ENCODE results near the gene PPIA. TPM values are rescaled to one million over a fixed set of nuclear protein-coding genes. Genes with fewer than 3 reads are reported as not detected.
"Not testable (repeated sequence)": the region's sequence is repeated elsewhere in the genome, so short reads cannot be mapped to it uniquely, and the experiment has no call there.

PPIA gene
- total RNA-seq, 2 donors from 2014 or later: 1,240 to 1,316 TPM

GRCh38 chr7:44799939-44800338 is 3.5 kb downstream of the PPIA start:
- no peak for ATAC-seq (replicated peaks in 1 of 2)

GRCh38 chr7:44801890-44802289 is 5.4 kb downstream of the PPIA start:
- no peak overlapping the region for H3K4me3 Mint-ChIP-seq
- peaks cover 40% of the 10 kb centered on the region for H3K4me1 Mint-ChIP-seq (ENCODE audit: low read depth)
- ATAC-seq (replicated peaks in 1 of 2): no peak
- H3K9me3 Mint-ChIP-seq: no peaks in the 10 kb centered on the region
- DNase-seq: no peak
- H3K36me3 Mint-ChIP-seq (ENCODE audit: insufficient read depth in 2 of 2): peaks cover 27 to 48% of the 10 kb centered on the region in 2 donors
- no peaks in the 10 kb centered on the region for H3K27me3 Mint-ChIP-seq (ENCODE audit: low read depth)
- H3K27ac Mint-ChIP-seq: peak overlapping the region; percentile 95

More at GRCh38 chr7:44799939-44800338, 3.5 kb downstream of the PPIA start:
- DNase-seq: no peak
- Mint-ChIP-seq H3K9me3 (no peaks in the 10 kb centered on the region), H3K4me3 (peak overlapping the region; percentile 8 to 60), H3K27ac (peak overlapping the region; percentile 93), H3K4me1 (ENCODE audit: low read depth) (peaks cover 40% of the 10 kb centered on the region), H3K36me3 (ENCODE audit: insufficient read depth in 2 of 2) (peaks cover 29 to 48% of the 10 kb centered on the region in 2 donors), H3K27me3 (ENCODE audit: low read depth) (no peaks in the 10 kb centered on the region)

GRCh38 chr7:44802418-44803025 is 6.0 kb downstream of the PPIA start:
- no peaks in the 10 kb centered on the region for H3K27me3 Mint-ChIP-seq (ENCODE audit: low read depth)
- DNase-seq: no peak
- H3K36me3 Mint-ChIP-seq (ENCODE audit: insufficient read depth in 2 of 2): peaks cover 24 to 45% of the 10 kb centered on the region in 2 donors
- no peak overlapping the region for H3K27ac Mint-ChIP-seq
- ATAC-seq (replicated peaks in 1 of 2): no peak
- no peak overlapping the region for H3K4me3 Mint-ChIP-seq
- H3K4me1 Mint-ChIP-seq (ENCODE audit: low read depth): peaks cover 37% of the 10 kb centered on the region
- no peaks in the 10 kb centered on the region for H3K9me3 Mint-ChIP-seq

GRCh38 chr7:44803828-44804519 is 7.5 kb downstream of the PPIA start:
- not testable (repeated sequence) for H3K27ac Mint-ChIP-seq; H3K9me3 Mint-ChIP-seq; DNase-seq; H3K4me3 Mint-ChIP-seq; H3K27me3 Mint-ChIP-seq (ENCODE audit: low read depth); ATAC-seq (replicated peaks in 1 of 2)
- peaks cover 22% of the 10 kb centered on the region for H3K4me1 Mint-ChIP-seq (ENCODE audit: low read depth)
- H3K36me3 Mint-ChIP-seq (ENCODE audit: insufficient read depth in 2 of 2): peaks cover 15 to 33% of the 10 kb centered on the region in 2 donors

- H3K27ac Mint-ChIP-seq: peak overlapping the region; percentile 58
- H3K27me3 Mint-ChIP-seq (ENCODE audit: low read depth): no peaks in the 10 kb centered on the region
- DNase-seq: no peak
- H3K4me3 Mint-ChIP-seq: no peak overlapping the region
- ATAC-seq (replicated peaks in 1 of 2): peak; percentile 10 to 16
- no peaks in the 10 kb centered on the region for H3K9me3 Mint-ChIP-seq
- peaks cover 8 to 22% of the 10 kb centered on the region in 2 donors for H3K36me3 Mint-ChIP-seq (ENCODE audit: insufficient read depth in 2 of 2)
- H3K4me1 Mint-ChIP-seq (ENCODE audit: low read depth): peaks cover 12% of the 10 kb centered on the region
Observed at GRCh38 chr7:44805950-44806349, 9.5 kb downstream of the PPIA start.

- peaks cover 7% of the 10 kb centered on the region for H3K4me1 Mint-ChIP-seq (ENCODE audit: low read depth)
- H3K27me3 Mint-ChIP-seq (ENCODE audit: low read depth): no peaks in the 10 kb centered on the region
- ATAC-seq (replicated peaks in 1 of 2): peak in 1 of 2 donors; percentile 14
- no peak overlapping the region for H3K4me3 Mint-ChIP-seq
- H3K36me3 Mint-ChIP-seq (ENCODE audit: insufficient read depth in 2 of 2): peaks cover 0 to 2% of the 10 kb centered on the region in 2 donors
- H3K27ac Mint-ChIP-seq: no peak overlapping the region
- DNase-seq: no peak
- H3K9me3 Mint-ChIP-seq: no peaks in the 10 kb centered on the region
Observed at GRCh38 chr7:44808914-44809393, 12.5 kb downstream of the PPIA start.

GRCh38 chr7:44811093-44811492 is 14.6 kb downstream of the PPIA start:
- no peak for ATAC-seq (replicated peaks in 1 of 2)
- DNase-seq: no peak
- no peaks in the 10 kb centered on the region for H3K36me3 Mint-ChIP-seq (ENCODE audit: insufficient read depth in 2 of 2)
- no peaks in the 10 kb centered on the region for H3K27me3 Mint-ChIP-seq (ENCODE audit: low read depth)
- H3K27ac Mint-ChIP-seq: no peak overlapping the region
- peaks cover 7% of the 10 kb centered on the region for H3K4me1 Mint-ChIP-seq (ENCODE audit: low read depth)
- no peaks in the 10 kb centered on the region for H3K9me3 Mint-ChIP-seq
- no peak overlapping the region for H3K4me3 Mint-ChIP-seq

GRCh38 chr7:44811571-44811970 is 15.1 kb downstream of the PPIA start:
- DNase-seq (no peak), ATAC-seq (replicated peaks in 1 of 2) (no peak)
- Mint-ChIP-seq H3K4me1 (ENCODE audit: low read depth) (peaks cover 7% of the 10 kb centered on the region), H3K27ac (no peak overlapping the region), H3K27me3 (ENCODE audit: low read depth) (no peaks in the 10 kb centered on the region), H3K9me3 (no peaks in the 10 kb centered on the region), H3K4me3 (no peak overlapping the region), H3K36me3 (ENCODE audit: insufficient read depth in 2 of 2) (no peaks in the 10 kb centered on the region)

GRCh38 chr7:44814919-44815318 is 18.4 kb downstream of the PPIA start:
- Mint-ChIP-seq H3K27me3 (ENCODE audit: low read depth) (no peaks in the 10 kb centered on the region), H3K36me3 (ENCODE audit: insufficient read depth in 2 of 2) (no peaks in the 10 kb centered on the region), H3K9me3 (no peaks in the 10 kb centered on the region), H3K4me1 (ENCODE audit: low read depth) (peaks cover 7% of the 10 kb centered on the region), H3K4me3 (no peak overlapping the region), H3K27ac (no peak overlapping the region)
- ATAC-seq (replicated peaks in 1 of 2) (peak in 1 of 2 donors; percentile 29), DNase-seq (no peak)

GRCh38 chr7:44819292-44819691 is 22.8 kb downstream of the PPIA start:
- Mint-ChIP-seq H3K4me1 (ENCODE audit: low read depth) (peaks cover 16% of the 10 kb centered on the region), H3K4me3 (no peak overlapping the region), H3K27ac (no peak overlapping the region), H3K27me3 (ENCODE audit: low read depth) (no peaks in the 10 kb centered on the region), H3K9me3 (no peaks in the 10 kb centered on the region), H3K36me3 (ENCODE audit: insufficient read depth in 2 of 2) (no peaks in the 10 kb centered on the region)
- ATAC-seq (replicated peaks in 1 of 2) (no peak), DNase-seq (no peak)

- no peaks in the 10 kb centered on the region for H3K9me3 Mint-ChIP-seq
- no peaks in the 10 kb centered on the region for H3K27me3 Mint-ChIP-seq (ENCODE audit: low read depth)
- H3K27ac Mint-ChIP-seq: peak overlapping the region; percentile 36
- H3K4me1 Mint-ChIP-seq (ENCODE audit: low read depth): peaks cover 33% of the 10 kb centered on the region
- no peak for ATAC-seq (replicated peaks in 1 of 2)
- no peak for DNase-seq
- peaks cover 0 to 4% of the 10 kb centered on the region in 2 donors for H3K36me3 Mint-ChIP-seq (ENCODE audit: insufficient read depth in 2 of 2)
- H3K4me3 Mint-ChIP-seq: no peak overlapping the region
Observed at GRCh38 chr7:44823255-44823781, 26.8 kb downstream of the PPIA start.

- H3K27me3 Mint-ChIP-seq (ENCODE audit: low read depth): no peaks in the 10 kb centered on the region
- H3K9me3 Mint-ChIP-seq: no peaks in the 10 kb centered on the region
- H3K27ac Mint-ChIP-seq: peak overlapping the region; percentile 16
- H3K36me3 Mint-ChIP-seq (ENCODE audit: insufficient read depth in 2 of 2): peaks cover 0 to 10% of the 10 kb centered on the region in 2 donors
- ATAC-seq (replicated peaks in 1 of 2) (peak in 1 of 2 donors; percentile 21), DNase-seq (no peak)
- H3K4me3 Mint-ChIP-seq: no peak overlapping the region
- peaks cover 33% of the 10 kb centered on the region for H3K4me1 Mint-ChIP-seq (ENCODE audit: low read depth)
Observed at GRCh38 chr7:44824894-44825526, 28.5 kb downstream of the PPIA start.

- H3K4me1 Mint-ChIP-seq (ENCODE audit: low read depth): peaks cover 24% of the 10 kb centered on the region
- peak overlapping the region; percentile 20 for H3K27ac Mint-ChIP-seq
Observed at GRCh38 chr7:44827567-44827966, 31.1 kb downstream of the PPIA start.

More at GRCh38 chr7:44827567-44827966, 31.1 kb downstream of the PPIA start:
- H3K27me3 Mint-ChIP-seq (ENCODE audit: low read depth): no peaks in the 10 kb centered on the region
- DNase-seq (no peak), ATAC-seq (replicated peaks in 1 of 2) (no peak)
- no peaks in the 10 kb centered on the region for H3K9me3 Mint-ChIP-seq
- H3K36me3 Mint-ChIP-seq (ENCODE audit: insufficient read depth in 2 of 2): peaks cover 0 to 10% of the 10 kb centered on the region in 2 donors
- no peak overlapping the region for H3K4me3 Mint-ChIP-seq

Data from activated T-cell treated with anti-CD3 and anti-CD28 coated beads, Interleukin-2, amount 50 U/mL, for 72 hours (primary cell).